HEK293 (cell line): Measurements from ENCODE around the gene MSANTD2.

ENCODE experiments used
- CTCF ChIA-PET: fragments of 350-600 bp; formaldehyde crosslinking; extraction: SDS; loops from one replicate; lab custom pipeline; 2021; ENCODE audit warnings: antibody characterized with exemption; lab: Yijun Ruan, JAX
- POLR2A ChIA-PET: fragments of 300-600 bp; formaldehyde crosslinking; extraction: SDS; loops from one replicate; lab custom pipeline; 2020; ENCODE audit warnings: antibody characterized with exemption, inconsistent platforms; lab: Yijun Ruan, JAX
- H3K27ac ChIP-seq: fragments of 200-500 bp; sonication (Bioruptor generic); 2 replicates; pipeline ENCODE4 v1.5.1; 2014; ENCODE audit warnings: low read depth, low read length, control low read depth, inconsistent platforms; ENCODE audit errors: extremely low read depth
- H3K36me3 ChIP-seq, 2 experiments: fragments of 200-500 bp in 1 of 2; sonication (Bioruptor generic) in 1 of 2; 1 replicate in 1 of 2; 2 replicates in 1 of 2; pipeline ENCODE4 v1.5.1; 2014 to 2017; ENCODE audit warnings: inconsistent platforms in 2 of 2, low read length in 2 of 2; ENCODE audit not compliant: control insufficient read depth in 2 of 2, insufficient read depth in 1 of 2
- H3K4me1 ChIP-seq: fragments of 200-500 bp; sonication (Bioruptor generic); 2 replicates; pipeline ENCODE4 v1.5.1; 2014; ENCODE audit warnings: mild to moderate bottlenecking, low read length, inconsistent platforms; ENCODE audit not compliant: control insufficient read depth, insufficient read depth
- H3K4me3 ChIP-seq: 2 replicates; pipeline ENCODE4 v1.5.1; 2011; ENCODE audit warnings: low read depth, mild to moderate bottlenecking, control low read depth, low read length, moderate library complexity
- H3K9me3 ChIP-seq: fragments of 200-500 bp; sonication (Bioruptor generic); 2 replicates; pipeline ENCODE4 v1.5.1; 2014; ENCODE audit warnings: low read depth, low read length, inconsistent platforms; ENCODE audit not compliant: control insufficient read depth, insufficient read depth
- MEIS1 ChIP-seq: sonication (generic); formaldehyde crosslinking; IDR thresholded peaks from 2 replicates; pipeline ENCODE4 v1.8.1; 2022; ENCODE audit warnings: missing genetic modification reagents, mild to moderate bottlenecking, borderline replicate concordance
- MYNN ChIP-seq: fragments of 450-650 bp; formaldehyde crosslinking; IDR thresholded peaks from 2 replicates; pipeline ENCODE4 v1.5.1; 2016; ENCODE audit warnings: missing biosample characterization, missing genetic modification characterization, borderline replicate concordance
- SETDB1 ChIP-seq: IDR thresholded peaks from one replicate; pipeline ENCODE4 v1.6.1; 2017; ENCODE audit warnings: mild to moderate bottlenecking, low read length, moderate library complexity, mixed read lengths; ENCODE audit not compliant: insufficient read length
- SP2 ChIP-seq: fragments of 450-650 bp; formaldehyde crosslinking; IDR thresholded peaks from 2 replicates; pipeline ENCODE4 v1.5.1; 2016; ENCODE audit warnings: missing biosample characterization, missing genetic modification characterization
- SP3 ChIP-seq: fragments of 450-650 bp; formaldehyde crosslinking; IDR thresholded peaks from 2 replicates; pipeline ENCODE4 v1.5.1; 2016; ENCODE audit warnings: missing biosample characterization, missing genetic modification characterization
- WT1 ChIP-seq: fragments of 450-650 bp; formaldehyde crosslinking; IDR thresholded peaks from 2 replicates; pipeline ENCODE4 v1.5.1; 2016; ENCODE audit warnings: missing biosample characterization, missing genetic modification characterization
- ZBTB7A ChIP-seq: fragments of 450-650 bp; formaldehyde crosslinking; IDR thresholded peaks from 2 replicates; pipeline ENCODE4 v1.5.1; 2016; ENCODE audit warnings: low read depth, missing biosample characterization, missing genetic modification characterization
- ZNF133 ChIP-seq: fragments of 450-650 bp; formaldehyde crosslinking; IDR thresholded peaks from 2 replicates; pipeline ENCODE4 v1.5.1; 2016; ENCODE audit warnings: missing biosample characterization, missing genetic modification characterization
- ZNF155 ChIP-seq: fragments of 450-650 bp; formaldehyde crosslinking; IDR thresholded peaks from 2 replicates; pipeline ENCODE4 v1.5.1; 2016; ENCODE audit warnings: missing biosample characterization, missing genetic modification characterization
- ZNF341 ChIP-seq: fragments of 450-650 bp; formaldehyde crosslinking; IDR thresholded peaks from 2 replicates; pipeline ENCODE4; 2016; ENCODE audit warnings: low read depth, missing biosample characterization, missing genetic modification characterization
- ZNF391 ChIP-seq: fragments of 450-650 bp; formaldehyde crosslinking; IDR thresholded peaks from 2 replicates; pipeline ENCODE4 v1.5.1; 2016; ENCODE audit warnings: low read depth, missing biosample characterization, missing genetic modification characterization, borderline replicate concordance
- ZNF549 ChIP-seq: fragments of 450-650 bp; IDR thresholded peaks from 2 replicates; pipeline ENCODE4 v1.5.1; 2018; ENCODE audit warnings: missing biosample characterization, missing genetic modification characterization, mild to moderate bottlenecking, inconsistent platforms, moderate library complexity
- ZNF629 ChIP-seq: fragments of 450-650 bp; formaldehyde crosslinking; IDR thresholded peaks from 2 replicates; pipeline ENCODE4 v1.5.1; 2017; ENCODE audit warnings: missing biosample characterization, missing genetic modification characterization
- ZNF777 ChIP-seq: fragments of 450-650 bp; formaldehyde crosslinking; IDR thresholded peaks from 2 replicates; pipeline ENCODE4 v1.5.1; 2017; ENCODE audit warnings: missing biosample characterization, missing genetic modification characterization, borderline replicate concordance
- ZNF791 ChIP-seq: fragments of 450-650 bp; formaldehyde crosslinking; IDR thresholded peaks from 2 replicates; pipeline ENCODE4 v1.5.1; 2016; ENCODE audit warnings: missing biosample characterization, missing genetic modification characterization
- ZNF830 ChIP-seq: fragments of 450-650 bp; IDR thresholded peaks from 2 replicates; pipeline ENCODE4 v1.5.0; 2018; ENCODE audit warnings: missing biosample characterization, missing genetic modification characterization, low read depth, mild to moderate bottlenecking, moderate library complexity
- ZXDB ChIP-seq: fragments of 450-650 bp; formaldehyde crosslinking; IDR thresholded peaks from 2 replicates; pipeline ENCODE4 v1.5.1; 2016; ENCODE audit warnings: missing biosample characterization, missing genetic modification characterization
- TF ChIP-seq, protein P1 (sequence below): fragments of 450-650 bp; formaldehyde crosslinking; IDR thresholded peaks from 2 replicates; pipeline ENCODE4 v1.5.1; 2016; ENCODE audit warnings: missing biosample characterization, missing genetic modification characterization
- TF ChIP-seq, protein P2 (sequence below): fragments of 450-650 bp; formaldehyde crosslinking; IDR thresholded peaks from 2 replicates; pipeline ENCODE4 v1.5.1; 2016; ENCODE audit warnings: missing biosample characterization, missing genetic modification characterization, low read depth
- TF ChIP-seq, protein P3 (sequence below): fragments of 450-650 bp; formaldehyde crosslinking; IDR thresholded peaks from 2 replicates; pipeline ENCODE4 v1.5.1; 2017; ENCODE audit warnings: missing biosample characterization, missing genetic modification characterization
- TF ChIP-seq, protein P4 (sequence below): fragments of 450-650 bp; formaldehyde crosslinking; conservative IDR thresholded peaks from 2 replicates; pipeline ENCODE4 v1.5.1; 2016; ENCODE audit warnings: low read depth, missing biosample characterization, missing genetic modification characterization

The MSANTD2 gene

DNA sequence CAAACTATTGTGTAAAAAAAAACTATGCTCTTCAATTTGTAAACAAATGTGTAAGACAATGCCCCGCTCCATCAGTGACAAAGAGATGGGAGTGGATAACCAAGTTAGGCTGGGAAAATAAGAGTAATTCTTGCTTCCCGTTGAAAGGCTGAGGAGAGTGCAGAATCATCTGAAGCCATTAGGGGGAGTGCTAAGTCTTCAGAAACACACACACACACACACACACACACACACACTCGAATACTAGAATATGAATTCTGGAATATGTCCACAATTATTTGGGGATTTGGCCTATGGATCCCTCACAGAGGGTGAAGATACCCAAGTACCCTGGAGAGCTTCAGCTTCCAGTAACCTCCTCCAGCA, 37.3 kb upstream of the MSANTD2 start (continued):
- TF ChIP-seq ZNF629 (0 out of 2 replicates have a peak, but pooled peaks have one; percentile 21), ZNF549 (tag by site-specific recombination) (no peak), ZNF133 (tag by site-specific recombination) (no peak), ZNF341 (no peak), SP3 (tag by site-specific recombination) (no peak)
- TF ChIP-seq, protein P1, sequence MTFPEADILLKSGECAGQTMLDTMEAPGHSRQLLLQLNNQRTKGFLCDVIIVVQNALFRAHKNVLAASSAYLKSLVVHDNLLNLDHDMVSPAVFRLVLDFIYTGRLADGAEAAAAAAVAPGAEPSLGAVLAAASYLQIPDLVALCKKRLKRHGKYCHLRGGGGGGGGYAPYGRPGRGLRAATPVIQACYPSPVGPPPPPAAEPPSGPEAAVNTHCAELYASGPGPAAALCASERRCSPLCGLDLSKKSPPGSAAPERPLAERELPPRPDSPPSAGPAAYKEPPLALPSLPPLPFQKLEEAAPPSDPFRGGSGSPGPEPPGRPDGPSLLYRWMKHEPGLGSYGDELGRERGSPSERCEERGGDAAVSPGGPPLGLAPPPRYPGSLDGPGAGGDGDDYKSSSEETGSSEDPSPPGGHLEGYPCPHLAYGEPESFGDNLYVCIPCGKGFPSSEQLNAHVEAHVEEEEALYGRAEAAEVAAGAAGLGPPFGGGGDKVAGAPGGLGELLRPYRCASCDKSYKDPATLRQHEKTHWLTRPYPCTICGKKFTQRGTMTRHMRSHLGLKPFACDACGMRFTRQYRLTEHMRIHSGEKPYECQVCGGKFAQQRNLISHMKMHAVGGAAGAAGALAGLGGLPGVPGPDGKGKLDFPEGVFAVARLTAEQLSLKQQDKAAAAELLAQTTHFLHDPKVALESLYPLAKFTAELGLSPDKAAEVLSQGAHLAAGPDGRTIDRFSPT (tag by site-specific recombination), result no peak

DNA sequence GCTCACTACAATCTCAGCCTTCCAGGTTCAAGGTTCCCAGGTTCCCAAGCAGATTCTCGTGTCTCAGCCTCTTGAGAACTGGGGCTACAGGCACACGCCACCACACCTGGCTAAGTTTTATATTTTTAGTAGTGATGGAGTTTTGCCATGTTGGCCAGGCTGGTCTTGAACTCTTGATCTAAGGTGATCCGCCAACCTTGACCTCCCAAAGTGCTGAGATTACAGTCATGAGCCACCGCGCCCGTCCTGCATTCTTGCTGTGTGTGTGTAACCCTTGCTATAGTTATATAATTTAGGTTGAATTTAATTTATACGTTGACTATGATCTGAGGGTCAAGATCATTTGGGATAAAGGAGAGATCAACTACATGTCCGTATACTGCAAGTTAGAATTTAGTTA, 35.7 kb upstream of the MSANTD2 start:
- CTCF ChIA-PET, result interaction anchor here (0.6 to 5.5 kb wide), 15 partner anchors 11 to 430 kb away, joined by 3 to 53 read pairs (median 7); partner anchors contain the start of gene ROBO3
- no peak overlapping the region for H3K4me3 ChIP-seq
- POLR2A ChIA-PET, result interaction anchor here (1.3 kb wide), 1 partner anchor 163 kb away, joined by 4 read pairs; the partner anchor contains the start of genes SIAE and SPA17
- no peaks in the 10 kb centered on the region for H3K36me3 ChIP-seq
- no peaks in the 10 kb centered on the region for H3K4me1 ChIP-seq
- H3K27ac ChIP-seq, result no peak overlapping the region
- TF ChIP-seq ZXDB, result no peak
- TF ChIP-seq, protein P2, sequence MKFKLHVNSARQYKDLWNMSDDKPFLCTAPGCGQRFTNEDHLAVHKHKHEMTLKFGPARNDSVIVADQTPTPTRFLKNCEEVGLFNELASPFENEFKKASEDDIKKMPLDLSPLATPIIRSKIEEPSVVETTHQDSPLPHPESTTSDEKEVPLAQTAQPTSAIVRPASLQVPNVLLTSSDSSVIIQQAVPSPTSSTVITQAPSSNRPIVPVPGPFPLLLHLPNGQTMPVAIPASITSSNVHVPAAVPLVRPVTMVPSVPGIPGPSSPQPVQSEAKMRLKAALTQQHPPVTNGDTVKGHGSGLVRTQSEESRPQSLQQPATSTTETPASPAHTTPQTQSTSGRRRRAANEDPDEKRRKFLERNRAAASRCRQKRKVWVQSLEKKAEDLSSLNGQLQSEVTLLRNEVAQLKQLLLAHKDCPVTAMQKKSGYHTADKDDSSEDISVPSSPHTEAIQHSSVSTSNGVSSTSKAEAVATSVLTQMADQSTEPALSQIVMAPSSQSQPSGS (tag by site-specific recombination), result no peak
- TF ChIP-seq, protein P3, sequence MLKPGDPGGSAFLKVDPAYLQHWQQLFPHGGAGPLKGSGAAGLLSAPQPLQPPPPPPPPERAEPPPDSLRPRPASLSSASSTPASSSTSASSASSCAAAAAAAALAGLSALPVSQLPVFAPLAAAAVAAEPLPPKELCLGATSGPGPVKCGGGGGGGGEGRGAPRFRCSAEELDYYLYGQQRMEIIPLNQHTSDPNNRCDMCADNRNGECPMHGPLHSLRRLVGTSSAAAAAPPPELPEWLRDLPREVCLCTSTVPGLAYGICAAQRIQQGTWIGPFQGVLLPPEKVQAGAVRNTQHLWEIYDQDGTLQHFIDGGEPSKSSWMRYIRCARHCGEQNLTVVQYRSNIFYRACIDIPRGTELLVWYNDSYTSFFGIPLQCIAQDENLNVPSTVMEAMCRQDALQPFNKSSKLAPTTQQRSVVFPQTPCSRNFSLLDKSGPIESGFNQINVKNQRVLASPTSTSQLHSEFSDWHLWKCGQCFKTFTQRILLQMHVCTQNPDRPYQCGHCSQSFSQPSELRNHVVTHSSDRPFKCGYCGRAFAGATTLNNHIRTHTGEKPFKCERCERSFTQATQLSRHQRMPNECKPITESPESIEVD, result no peak
- no peaks in the 10 kb centered on the region for H3K9me3 ChIP-seq

DNA sequence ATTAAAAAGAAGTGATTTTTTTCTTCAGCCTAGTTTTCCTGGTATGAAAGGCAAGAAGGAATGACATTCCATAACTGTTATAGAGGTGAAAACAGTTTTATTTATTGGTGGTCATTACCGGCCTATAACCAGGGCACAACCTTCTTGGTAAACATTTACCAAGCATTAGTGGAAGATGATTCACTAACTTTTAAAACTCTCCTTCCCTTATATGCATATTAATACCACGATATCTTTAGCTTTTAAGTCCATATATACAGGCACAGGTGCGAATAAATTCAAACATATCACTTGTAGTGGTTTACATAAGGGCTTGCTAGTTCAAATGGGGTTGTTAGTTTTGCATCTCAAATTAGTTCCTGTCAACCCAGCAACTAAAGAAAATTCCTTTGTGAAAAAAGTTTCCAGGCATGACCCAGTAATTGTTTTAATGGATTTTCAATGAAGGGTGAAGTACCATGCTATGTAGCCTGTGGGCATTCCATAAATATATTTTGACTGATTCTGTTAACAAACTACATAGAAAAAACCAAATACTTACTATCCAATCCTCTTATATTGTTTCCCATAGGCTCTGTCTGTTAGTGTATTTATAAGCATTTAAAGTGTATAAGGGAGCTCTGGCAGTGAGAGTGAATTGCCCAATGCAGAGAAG, 34.4 kb upstream of the MSANTD2 start:
- TF ChIP-seq ZNF791 (tag by site-specific recombination), result no peak
- TF ChIP-seq WT1 (tag by site-specific recombination), result no peak
- H3K9me3 ChIP-seq, result no peaks in the 10 kb centered on the region
- ChIA-PET POLR2A (no interaction called here), CTCF (interaction anchor here (1.3 to 5.5 kb wide), 6 partner anchors 56 to 191 kb away, joined by 3 to 53 read pairs (median 5); no protein-coding TSS in a partner anchor)
- H3K36me3 ChIP-seq, result no peaks in the 10 kb centered on the region
- H3K27ac ChIP-seq, result no peak overlapping the region
- H3K4me1 ChIP-seq, result no peaks in the 10 kb centered on the region
- no peak overlapping the region for H3K4me3 ChIP-seq

DNA sequence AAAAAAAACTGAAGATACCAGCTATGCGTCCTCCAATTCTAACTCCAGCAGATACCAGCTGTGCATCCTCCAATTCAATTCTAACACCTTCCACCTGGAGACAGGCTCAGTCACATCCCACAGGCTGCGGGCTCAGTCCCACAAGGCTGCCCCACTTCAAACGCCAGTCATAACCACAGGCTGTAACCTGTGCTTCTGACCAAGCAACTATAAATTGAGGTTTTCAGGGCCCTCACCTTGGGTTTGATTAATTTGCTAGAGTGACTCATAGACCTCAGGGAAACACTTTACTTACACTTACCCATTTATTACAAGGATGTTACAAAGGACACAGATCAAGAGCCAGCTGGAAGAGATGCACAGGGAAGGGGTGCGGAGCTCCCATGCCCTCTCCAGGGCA, 32.4 kb upstream of the MSANTD2 start:
- Histone ChIP-seq H3K4me1 (no peaks in the 10 kb centered on the region), H3K36me3 (no peaks in the 10 kb centered on the region), H3K9me3 (no peaks in the 10 kb centered on the region), H3K27ac (no peak overlapping the region), H3K4me3 (no peak overlapping the region)
- CTCF ChIA-PET, result interaction anchor here (0.6 to 4.4 kb wide), 9 partner anchors 33 to 308 kb away, joined by 3 to 23 read pairs (median 5); no protein-coding TSS in a partner anchor
- POLR2A ChIA-PET, result no interaction called here
- no peak for TF ChIP-seq ZBTB7A
- TF ChIP-seq ZNF391, result no peak
- TF ChIP-seq, protein P4, sequence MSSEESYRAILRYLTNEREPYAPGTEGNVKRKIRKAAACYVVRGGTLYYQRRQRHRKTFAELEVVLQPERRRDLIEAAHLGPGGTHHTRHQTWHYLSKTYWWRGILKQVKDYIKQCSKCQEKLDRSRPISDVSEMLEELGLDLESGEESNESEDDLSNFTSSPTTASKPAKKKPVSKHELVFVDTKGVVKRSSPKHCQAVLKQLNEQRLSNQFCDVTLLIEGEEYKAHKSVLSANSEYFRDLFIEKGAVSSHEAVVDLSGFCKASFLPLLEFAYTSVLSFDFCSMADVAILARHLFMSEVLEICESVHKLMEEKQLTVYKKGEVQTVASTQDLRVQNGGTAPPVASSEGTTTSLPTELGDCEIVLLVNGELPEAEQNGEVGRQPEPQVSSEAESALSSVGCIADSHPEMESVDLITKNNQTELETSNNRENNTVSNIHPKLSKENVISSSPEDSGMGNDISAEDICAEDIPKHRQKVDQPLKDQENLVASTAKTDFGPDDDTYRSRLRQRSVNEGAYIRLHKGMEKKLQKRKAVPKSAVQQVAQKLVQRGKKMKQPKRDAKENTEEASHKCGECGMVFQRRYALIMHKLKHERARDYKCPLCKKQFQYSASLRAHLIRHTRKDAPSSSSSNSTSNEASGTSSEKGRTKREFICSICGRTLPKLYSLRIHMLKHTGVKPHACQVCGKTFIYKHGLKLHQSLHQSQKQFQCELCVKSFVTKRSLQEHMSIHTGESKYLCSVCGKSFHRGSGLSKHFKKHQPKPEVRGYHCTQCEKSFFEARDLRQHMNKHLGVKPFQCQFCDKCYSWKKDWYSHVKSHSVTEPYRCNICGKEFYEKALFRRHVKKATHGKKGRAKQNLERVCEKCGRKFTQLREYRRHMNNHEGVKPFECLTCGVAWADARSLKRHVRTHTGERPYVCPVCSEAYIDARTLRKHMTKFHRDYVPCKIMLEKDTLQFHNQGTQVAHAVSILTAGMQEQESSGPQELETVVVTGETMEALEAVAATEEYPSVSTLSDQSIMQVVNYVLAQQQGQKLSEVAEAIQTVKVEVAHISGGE, result no peak
- TF ChIP-seq ZNF155 (tag by site-specific recombination), result no peak
- TF ChIP-seq ZNF830, result no peak
- TF ChIP-seq SP2 (tag by site-specific recombination), result no peak
- no peak for TF ChIP-seq SETDB1
- TF ChIP-seq ZNF777 (tag by site-specific recombination), result no peak
- TF ChIP-seq MEIS1 (CRISPR knock-in tag), result no peak
- TF ChIP-seq MYNN (tag by site-specific recombination), result no peak
